NCI-H1092 (cell line): ENCODE data around the gene NRG3.

Source experiments
- DNase-seq: peaks from one replicate; lab custom pipeline; 2025; lab: John Stamatoyannopoulos, UW

NRG3 gene

DNA sequence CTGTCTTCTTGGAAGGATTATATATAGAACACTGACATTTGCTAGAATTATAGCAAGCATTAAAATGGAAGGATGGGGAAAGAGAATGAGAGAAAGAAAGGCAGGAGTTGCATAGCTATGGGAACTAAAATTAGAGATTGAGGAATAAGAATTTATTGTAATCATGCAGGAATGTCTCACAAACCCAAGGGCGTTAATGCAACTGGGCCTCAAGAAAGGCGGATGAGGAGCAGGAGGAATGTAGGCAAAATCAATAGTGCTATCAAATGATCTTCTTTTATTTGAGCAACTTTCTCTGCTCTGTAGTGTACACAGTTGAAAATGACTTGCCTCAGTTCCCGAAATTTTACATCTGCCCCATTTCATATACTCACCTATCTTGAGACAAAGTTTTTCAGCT, 1132.5 kb downstream of the NRG3 start:
- no peak for DNase-seq

DNA sequence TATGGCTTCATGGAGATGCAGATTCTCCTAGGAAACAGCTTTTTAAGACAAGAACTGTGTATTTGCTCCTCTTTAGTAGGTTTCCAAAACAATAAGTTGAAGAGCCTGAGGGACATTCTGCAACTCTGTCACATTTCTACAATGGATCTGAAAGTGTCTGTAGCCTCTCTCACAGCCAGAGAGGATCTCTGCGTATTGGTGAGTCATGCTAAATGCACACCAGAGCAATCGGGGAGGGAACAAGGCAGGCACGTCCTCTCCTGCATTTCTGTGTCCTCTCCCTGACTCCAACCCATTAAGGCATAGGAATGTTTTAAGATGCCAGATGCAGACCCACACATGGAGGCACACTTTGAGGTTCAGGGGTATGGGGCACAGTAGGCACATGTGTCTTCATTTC, 1137.9 kb downstream of the NRG3 start:
- DNase-seq, result no peak

DNA sequence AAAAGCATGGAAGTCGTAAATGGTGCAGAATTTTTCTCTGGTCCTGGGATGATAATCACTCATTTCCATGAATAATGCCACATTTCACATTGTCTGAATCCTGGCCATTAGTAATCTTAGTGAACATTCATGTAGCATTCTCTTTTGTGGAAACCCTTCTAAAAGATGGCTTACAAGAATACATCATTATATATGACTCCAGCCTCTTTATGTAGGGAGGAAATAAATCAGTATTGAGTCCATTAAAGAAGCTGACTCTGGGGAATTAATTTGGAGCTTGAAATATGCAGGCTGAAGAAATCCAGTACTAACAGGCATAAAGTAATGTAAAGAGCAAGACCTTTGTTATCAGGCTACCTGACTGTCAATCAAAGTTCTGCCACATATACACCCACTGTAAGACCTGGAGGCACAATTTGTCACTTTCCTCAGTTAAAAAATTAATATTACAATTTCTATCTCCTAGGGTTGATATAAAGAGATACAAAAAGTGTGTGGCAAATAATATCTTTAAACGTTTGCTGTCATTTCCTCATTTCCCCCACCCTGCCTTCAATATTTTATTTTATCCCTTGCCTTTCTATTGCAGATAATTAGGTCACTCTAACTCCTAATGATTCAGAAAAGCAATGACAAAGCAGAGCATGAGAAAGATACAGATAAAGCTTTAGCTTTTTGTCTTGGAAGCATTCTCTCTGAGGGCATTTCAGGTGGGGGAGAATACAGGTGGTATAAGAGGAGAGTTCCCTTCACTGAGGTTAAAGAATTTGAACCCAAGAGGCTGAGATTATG, 1142.3 kb downstream of the NRG3 start:
- DNase-seq, result no peak

DNA sequence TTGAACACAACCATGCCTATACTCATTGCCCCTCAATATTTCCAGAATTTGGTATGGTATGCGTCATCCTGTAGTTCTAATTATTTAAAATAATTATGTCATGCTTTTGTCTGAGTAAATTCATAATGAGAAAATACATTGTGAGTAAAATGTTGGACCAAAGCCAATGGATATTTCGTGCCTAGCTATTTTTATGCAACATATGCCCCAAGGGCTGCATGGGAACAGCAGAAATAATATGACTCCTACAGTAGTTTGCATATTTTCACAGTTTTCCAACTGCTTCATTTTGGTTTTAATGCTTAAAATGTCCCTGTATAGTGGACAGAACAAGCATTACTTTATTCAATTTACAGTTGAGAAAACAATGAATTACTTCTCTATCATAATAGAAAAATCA, 1148.7 kb downstream of the NRG3 start:
- DNase-seq, result no peak
